Measurements from ENCODE around the gene ZNF860. TPM values are rescaled to one million over a fixed set of nuclear protein-coding genes. Genes with fewer than 3 reads are reported as not detected.

The ZNF860 gene
- total RNA-seq, 2 experiments from 2014 or later = 20.3 to 22.2 TPM

- H3K79me2 ChIP-seq (ENCODE audit: insufficient read depth, low read depth, low read length) = no peaks in the 10 kb centered on the region; the same call in 1 of the 2 replicates
- no peaks in the 10 kb centered on the region for H3K9me2 ChIP-seq (ENCODE audit: insufficient read depth, low read length)
- peaks cover 14% of the 10 kb centered on the region; the same call in 1 of the 2 replicates for H3K9me3 ChIP-seq (ENCODE audit: low read length)
- TF ChIP-seq, protein P1, sequence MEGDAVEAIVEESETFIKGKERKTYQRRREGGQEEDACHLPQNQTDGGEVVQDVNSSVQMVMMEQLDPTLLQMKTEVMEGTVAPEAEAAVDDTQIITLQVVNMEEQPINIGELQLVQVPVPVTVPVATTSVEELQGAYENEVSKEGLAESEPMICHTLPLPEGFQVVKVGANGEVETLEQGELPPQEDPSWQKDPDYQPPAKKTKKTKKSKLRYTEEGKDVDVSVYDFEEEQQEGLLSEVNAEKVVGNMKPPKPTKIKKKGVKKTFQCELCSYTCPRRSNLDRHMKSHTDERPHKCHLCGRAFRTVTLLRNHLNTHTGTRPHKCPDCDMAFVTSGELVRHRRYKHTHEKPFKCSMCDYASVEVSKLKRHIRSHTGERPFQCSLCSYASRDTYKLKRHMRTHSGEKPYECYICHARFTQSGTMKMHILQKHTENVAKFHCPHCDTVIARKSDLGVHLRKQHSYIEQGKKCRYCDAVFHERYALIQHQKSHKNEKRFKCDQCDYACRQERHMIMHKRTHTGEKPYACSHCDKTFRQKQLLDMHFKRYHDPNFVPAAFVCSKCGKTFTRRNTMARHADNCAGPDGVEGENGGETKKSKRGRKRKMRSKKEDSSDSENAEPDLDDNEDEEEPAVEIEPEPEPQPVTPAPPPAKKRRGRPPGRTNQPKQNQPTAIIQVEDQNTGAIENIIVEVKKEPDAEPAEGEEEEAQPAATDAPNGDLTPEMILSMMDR (conservative IDR thresholded peaks at IDR 0.05; ENCODE audit: low read length) = no peak
- no peak for TF ChIP-seq EZH2phosphoT487 (IDR thresholded peaks at IDR 0.05; ENCODE audit: borderline replicate concordance, low read depth, low read length)
- H3K4me3 ChIP-seq (ENCODE audit: low read depth, low read length, poor library complexity, severe bottlenecking) = no peak overlapping the region
- peaks cover 15% of the 10 kb centered on the region for H3K36me3 ChIP-seq (ENCODE audit: insufficient read depth, low read length)
- ChIA-PET POLR2A (interaction anchor here (0.7 kb wide), 1 partner anchor 162 kb away, joined by 3 read pairs; no protein-coding TSS in a partner anchor), CTCF (ENCODE audit: unreplicated experiment) (no interaction called here)
- H3K27ac ChIP-seq (ENCODE audit: low read depth, low read length, poor library complexity, severe bottlenecking) = no peak overlapping the region
- H2AFZ ChIP-seq (ENCODE audit: low read length) = peak overlapping the region; percentile 59; the same call in 1 of the 2 replicates
- peaks cover 48% of the 10 kb centered on the region for H3K4me1 ChIP-seq (ENCODE audit: insufficient read depth, low read length, poor library complexity, severe bottlenecking)
- DNase-seq (ENCODE audit: low spot score) = no peak
- intact Hi-C loops (cut with micrococcal nuclease; ENCODE audit: unreplicated experiment) = no loop called here
- no peak overlapping the region for H3K4me2 ChIP-seq (ENCODE audit: low read length)
- no peaks in the 10 kb centered on the region for H4K20me1 ChIP-seq (ENCODE audit: insufficient read depth, low read length)
- BruUV-seq (replicated peaks) = no TSS peak
Observed at GRCh38 chr3:32021155-32021554, 39.6 kb downstream of the ZNF860 start.

DNA sequence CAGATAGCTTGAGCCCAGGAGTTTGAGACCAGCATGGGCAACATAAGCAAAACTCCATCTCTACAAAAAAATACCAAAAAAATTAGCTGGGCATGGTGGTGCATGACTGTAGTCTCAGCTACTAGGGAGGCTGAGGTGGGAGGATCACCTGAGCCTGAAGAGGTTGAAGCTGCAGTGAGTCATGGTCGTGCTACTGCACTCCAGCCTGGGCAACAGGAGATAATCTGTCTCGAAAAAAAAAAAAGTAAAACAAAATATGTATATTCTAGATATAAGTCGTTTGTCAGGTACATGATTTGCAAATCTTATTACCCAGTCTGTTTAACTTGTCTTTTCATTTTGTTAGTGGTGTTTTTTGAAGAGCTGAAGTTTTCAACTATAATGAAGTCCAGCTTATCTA is 40.2 kb downstream of the ZNF860 start:
- Histone ChIP-seq H3K9me3 (ENCODE audit: low read length) (peaks cover 14% of the 10 kb centered on the region; the same call in 1 of the 2 replicates), H3K4me2 (ENCODE audit: low read length) (no peak overlapping the region), H3K36me3 (ENCODE audit: insufficient read depth, low read length) (peaks cover 15% of the 10 kb centered on the region), H3K79me2 (ENCODE audit: insufficient read depth, low read depth, low read length) (no peaks in the 10 kb centered on the region; the same call in 1 of the 2 replicates), H3K4me1 (ENCODE audit: insufficient read depth, low read length, poor library complexity, severe bottlenecking) (peaks cover 53% of the 10 kb centered on the region), H2AFZ (ENCODE audit: low read length) (no peak overlapping the region), H3K4me3 (ENCODE audit: low read depth, low read length, poor library complexity, severe bottlenecking) (no peak overlapping the region), H3K9me2 (ENCODE audit: insufficient read depth, low read length) (no peaks in the 10 kb centered on the region), H3K27ac (ENCODE audit: low read depth, low read length, poor library complexity, severe bottlenecking) (no peak overlapping the region), H4K20me1 (ENCODE audit: insufficient read depth, low read length) (no peaks in the 10 kb centered on the region)
- ChIA-PET POLR2A (interaction anchor here (0.7 to 1.6 kb wide), 2 partner anchors 124 to 162 kb away, joined by 3 to 6 read pairs; no protein-coding TSS in a partner anchor), CTCF (ENCODE audit: unreplicated experiment) (interaction anchor here (0.8 kb wide), 1 partner anchor 133 kb away, joined by 3 read pairs; no protein-coding TSS in a partner anchor)
- TF ChIP-seq EZH2phosphoT487 (IDR thresholded peaks at IDR 0.05; ENCODE audit: borderline replicate concordance, low read depth, low read length) = no peak
- TF ChIP-seq, protein P1 (conservative IDR thresholded peaks at IDR 0.05; ENCODE audit: low read length) = no peak
- no TSS peak for BruUV-seq (replicated peaks)
- DNase-seq (ENCODE audit: low spot score) = no peak
- intact Hi-C loops (cut with micrococcal nuclease; ENCODE audit: unreplicated experiment) = no loop called here

DNA sequence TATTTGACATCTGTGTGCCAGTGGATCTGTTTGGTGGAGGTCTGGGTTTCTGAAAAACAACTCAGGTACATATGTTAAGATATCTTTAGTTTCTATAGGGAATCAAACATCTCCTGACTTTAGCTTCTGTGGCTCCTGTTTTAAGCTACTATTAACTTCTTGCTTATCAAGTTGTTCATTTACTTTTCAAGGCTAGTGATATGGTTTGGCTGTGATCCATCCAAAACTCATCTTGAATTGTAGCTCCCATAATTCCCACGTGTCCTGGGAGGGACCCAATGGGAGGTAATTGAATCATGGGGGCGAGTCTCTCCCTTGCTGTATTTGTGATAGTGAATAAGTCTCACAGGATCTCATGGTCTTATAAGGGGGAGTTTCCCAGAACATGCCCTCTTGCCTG is 41.4 kb downstream of the ZNF860 start:
- intact Hi-C loops (cut with micrococcal nuclease; ENCODE audit: unreplicated experiment) = no loop called here
- no peak for TF ChIP-seq EZH2phosphoT487 (IDR thresholded peaks at IDR 0.05; ENCODE audit: borderline replicate concordance, low read depth, low read length)
- TF ChIP-seq, protein P1 (conservative IDR thresholded peaks at IDR 0.05; ENCODE audit: low read length) = no peak
- Histone ChIP-seq H4K20me1 (ENCODE audit: insufficient read depth, low read length) (no peaks in the 10 kb centered on the region), H3K4me3 (ENCODE audit: low read depth, low read length, poor library complexity, severe bottlenecking) (no peak overlapping the region), H2AFZ (ENCODE audit: low read length) (no peak overlapping the region), H3K79me2 (ENCODE audit: insufficient read depth, low read depth, low read length) (no peaks in the 10 kb centered on the region; the same call in 1 of the 2 replicates), H3K4me1 (ENCODE audit: insufficient read depth, low read length, poor library complexity, severe bottlenecking) (peaks cover 65% of the 10 kb centered on the region), H3K9me3 (ENCODE audit: low read length) (peaks cover 15% of the 10 kb centered on the region; the same call in 1 of the 2 replicates), H3K9me2 (ENCODE audit: insufficient read depth, low read length) (no peaks in the 10 kb centered on the region), H3K4me2 (ENCODE audit: low read length) (no peak overlapping the region), H3K36me3 (ENCODE audit: insufficient read depth, low read length) (peaks cover 16% of the 10 kb centered on the region), H3K27ac (ENCODE audit: low read depth, low read length, poor library complexity, severe bottlenecking) (no peak overlapping the region)
- ChIA-PET CTCF (ENCODE audit: unreplicated experiment) (no interaction called here), POLR2A (interaction anchor here (1.1 to 1.6 kb wide), 2 partner anchors 47 to 122 kb away, joined by 3 to 6 read pairs; no protein-coding TSS in a partner anchor)
- no peak for DNase-seq (ENCODE audit: low spot score)
- no TSS peak for BruUV-seq (replicated peaks)

Measured in OCI-LY7 (cell line).